Ascending aorta (tissue), 2 donors: ENCODE results near the gene CLEC16A. TPM values are rescaled to one million over a fixed set of nuclear protein-coding genes. Genes with fewer than 3 reads are reported as not detected.

Source experiments
- DNase-seq, 2 donors: peaks; one replicate each; pipeline ENCODE4 v3.0.0-alpha.2; 2019; ENCODE audit warnings: low spot score in 2 of 2
- H3K27ac ChIP-seq, 2 donors: fragments of 200-600 bp; sonication (generic); one replicate each; pipeline ENCODE4 v1.5.1; 2016 to 2017; ENCODE audit warnings: mild to moderate bottlenecking in 1 of 2
- H3K27me3 ChIP-seq: fragments of 200-600 bp; sonication (generic); one replicate; pipeline ENCODE4 v1.5.1; 2017
- H3K36me3 ChIP-seq, 2 donors: fragments of 200-600 bp; sonication (generic); one replicate each; pipeline ENCODE4 v1.5.1; 2016
- H3K4me1 ChIP-seq, 2 donors: fragments of 200-600 bp; sonication (generic); one replicate each; pipeline ENCODE4 v1.5.1; 2016 to 2017; ENCODE audit warnings: mild to moderate bottlenecking in 1 of 2
- H3K4me3 ChIP-seq, 2 donors: fragments of 200-600 bp; sonication (generic); one replicate each; pipeline ENCODE4 v1.5.1; 2016 to 2017; ENCODE audit warnings: mild to moderate bottlenecking in 1 of 2
- H3K9me3 ChIP-seq, 2 donors: fragments of 200-600 bp; sonication (generic); one replicate each; pipeline ENCODE4 v1.5.1; 2016
- intact Hi-C: fragments of 100-400 bp; cut with DNase I; formaldehyde crosslinking; loops from one replicate; pipeline ENCODE4 v1.15.1; 2023
- total RNA-seq: library from RNA; depleted of rRNA; stranded (reverse); fragments of >200 nt; gene quantifications from one replicate; pipeline ENCODE4 v1.1.0, GENCODE V29; 2016
- TF ChIP-seq, protein P1 (sequence below), 3 experiments: fragments of 200-600 bp in 2 of 3; fragments of 450-650 bp in 1 of 3; sonication (generic) in 2 of 3; IDR thresholded peaks; one replicate each; pipeline ENCODE4 v1.5.1; 2016 to 2019; ENCODE audit warnings: antibody characterized with exemption in 3 of 3, mild to moderate bottlenecking in 1 of 3, moderate library complexity in 1 of 3

The CLEC16A gene
- total RNA-seq, 1 donor from 2014 or later: 16.2 TPM

- Histone ChIP-seq H3K27ac (no peak overlapping the region), H3K4me3 (no peak overlapping the region), H3K9me3 (no peaks in the 10 kb centered on the region), H3K4me1 (peaks cover 4 to 5% of the 10 kb centered on the region in 2 donors), H3K27me3 (no peaks in the 10 kb centered on the region), H3K36me3 (peaks cover 0 to 12% of the 10 kb centered on the region in 2 donors)
- intact Hi-C loops: no loop called here
- TF ChIP-seq, protein P1, sequence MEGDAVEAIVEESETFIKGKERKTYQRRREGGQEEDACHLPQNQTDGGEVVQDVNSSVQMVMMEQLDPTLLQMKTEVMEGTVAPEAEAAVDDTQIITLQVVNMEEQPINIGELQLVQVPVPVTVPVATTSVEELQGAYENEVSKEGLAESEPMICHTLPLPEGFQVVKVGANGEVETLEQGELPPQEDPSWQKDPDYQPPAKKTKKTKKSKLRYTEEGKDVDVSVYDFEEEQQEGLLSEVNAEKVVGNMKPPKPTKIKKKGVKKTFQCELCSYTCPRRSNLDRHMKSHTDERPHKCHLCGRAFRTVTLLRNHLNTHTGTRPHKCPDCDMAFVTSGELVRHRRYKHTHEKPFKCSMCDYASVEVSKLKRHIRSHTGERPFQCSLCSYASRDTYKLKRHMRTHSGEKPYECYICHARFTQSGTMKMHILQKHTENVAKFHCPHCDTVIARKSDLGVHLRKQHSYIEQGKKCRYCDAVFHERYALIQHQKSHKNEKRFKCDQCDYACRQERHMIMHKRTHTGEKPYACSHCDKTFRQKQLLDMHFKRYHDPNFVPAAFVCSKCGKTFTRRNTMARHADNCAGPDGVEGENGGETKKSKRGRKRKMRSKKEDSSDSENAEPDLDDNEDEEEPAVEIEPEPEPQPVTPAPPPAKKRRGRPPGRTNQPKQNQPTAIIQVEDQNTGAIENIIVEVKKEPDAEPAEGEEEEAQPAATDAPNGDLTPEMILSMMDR (IDR thresholded peaks at IDR 0.05): no peak
- DNase-seq: no peak
Observed at GRCh38 chr16:11088074-11088730, 143.8 kb downstream of the CLEC16A start.

- intact Hi-C loops: no loop called here
- Histone ChIP-seq H3K4me1 (peaks cover 4 to 5% of the 10 kb centered on the region in 2 donors), H3K36me3 (peaks cover 0 to 12% of the 10 kb centered on the region in 2 donors), H3K4me3 (no peak overlapping the region), H3K9me3 (no peaks in the 10 kb centered on the region), H3K27ac (no peak overlapping the region), H3K27me3 (no peaks in the 10 kb centered on the region)
- TF ChIP-seq, protein P1 (IDR thresholded peaks at IDR 0.05): no peak
- no peak for DNase-seq
Observed at GRCh38 chr16:11088831-11089230, 144.5 kb downstream of the CLEC16A start.

- DNase-seq: no peak
- intact Hi-C loops: no loop called here
- Histone ChIP-seq H3K36me3 (peaks cover 0 to 12% of the 10 kb centered on the region in 2 donors), H3K4me1 (peaks cover 4% of the 10 kb centered on the region in 2 donors), H3K4me3 (no peak overlapping the region), H3K27ac (no peak overlapping the region), H3K27me3 (no peaks in the 10 kb centered on the region), H3K9me3 (no peaks in the 10 kb centered on the region)
- TF ChIP-seq, protein P1 (IDR thresholded peaks at IDR 0.05): no peak
Observed at GRCh38 chr16:11089504-11090124, 145.2 kb downstream of the CLEC16A start.

DNA sequence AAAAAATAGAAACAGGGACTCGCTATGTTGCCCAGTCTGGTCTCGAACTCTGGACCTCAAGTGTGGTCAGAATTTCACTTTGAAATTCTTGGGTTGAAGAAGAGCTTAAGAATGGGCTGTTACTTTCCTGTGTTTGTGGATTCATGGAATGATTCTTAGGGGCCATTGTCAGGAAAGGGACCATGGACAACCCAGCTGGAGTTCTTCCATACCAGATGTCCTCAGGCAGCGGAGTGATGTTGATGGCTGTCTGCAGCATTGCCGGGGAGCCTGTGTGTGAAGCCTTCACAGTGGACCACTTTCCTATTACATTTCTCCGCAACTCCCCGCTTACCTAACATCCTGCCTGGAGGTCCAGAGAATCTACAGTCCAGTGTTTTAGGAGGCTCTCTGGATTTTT, 145.9 kb downstream of the CLEC16A start:
- H3K27ac ChIP-seq: no peak overlapping the region
- TF ChIP-seq, protein P1 (IDR thresholded peaks at IDR 0.05): no peak
- intact Hi-C loops: no loop called here
- DNase-seq: no peak
- no peaks in the 10 kb centered on the region for H3K27me3 ChIP-seq
- H3K4me1 ChIP-seq: no peaks in the 10 kb centered on the region
- H3K36me3 ChIP-seq: peaks cover 0 to 12% of the 10 kb centered on the region in 2 donors
- no peaks in the 10 kb centered on the region for H3K9me3 ChIP-seq
- H3K4me3 ChIP-seq: no peak overlapping the region

DNA sequence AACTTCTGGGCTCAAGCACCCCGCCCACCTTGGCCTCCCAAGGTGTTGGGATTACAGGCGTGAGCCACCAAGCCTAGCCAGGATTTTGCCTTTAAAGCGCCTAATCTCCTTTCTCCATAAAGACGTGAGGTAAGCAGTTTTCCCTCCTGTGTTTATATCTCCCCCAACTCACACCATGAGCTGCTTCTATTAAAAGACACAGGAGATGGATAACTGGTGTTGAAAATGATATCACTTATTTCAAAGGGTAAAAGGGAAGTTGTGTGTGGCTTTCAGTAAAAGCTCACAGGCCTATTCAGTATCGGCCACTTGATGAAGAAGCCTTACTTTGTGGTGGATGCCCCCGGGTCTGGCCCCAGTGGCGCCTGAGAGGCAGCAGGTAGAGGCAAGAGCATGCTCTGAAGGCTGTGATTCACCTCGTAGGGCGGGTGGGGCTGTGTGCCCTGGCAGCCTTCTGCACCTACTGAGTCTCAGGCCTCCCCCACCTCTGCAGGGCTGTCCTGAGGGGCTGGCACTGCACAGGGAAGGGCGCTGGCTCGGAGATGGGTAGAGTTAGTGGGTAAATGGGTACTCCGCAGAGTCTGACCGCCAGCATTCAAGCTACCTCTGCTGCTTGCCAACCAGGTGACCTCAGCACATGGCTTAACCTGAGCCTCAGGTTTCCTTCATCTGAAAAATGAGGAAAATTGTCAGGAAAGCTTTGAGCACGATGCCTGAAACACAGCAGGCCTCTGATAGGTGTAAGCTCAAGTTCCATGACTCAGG, 146.8 kb downstream of the CLEC16A start:
- peaks cover 0 to 12% of the 10 kb centered on the region in 2 donors for H3K36me3 ChIP-seq
- H3K27me3 ChIP-seq: no peaks in the 10 kb centered on the region
- no peak overlapping the region for H3K27ac ChIP-seq
- no peak for DNase-seq
- intact Hi-C loops: no loop called here
- no peaks in the 10 kb centered on the region for H3K9me3 ChIP-seq
- TF ChIP-seq, protein P1 (IDR thresholded peaks at IDR 0.05): no peak
- no peak overlapping the region for H3K4me3 ChIP-seq
- H3K4me1 ChIP-seq: no peaks in the 10 kb centered on the region
